ENCODE data around the gene KMT2D.
"Not testable (repeated sequence)": the region's sequence is repeated elsewhere in the genome, so short reads cannot be mapped to it uniquely, and the experiment has no call there.

Gene KMT2D

GRCh38 chr12:49088932-49089330, 28.3 kb upstream of the KMT2D start:
- no peak for DNase-seq (ENCODE audit: low spot score)

DNA sequence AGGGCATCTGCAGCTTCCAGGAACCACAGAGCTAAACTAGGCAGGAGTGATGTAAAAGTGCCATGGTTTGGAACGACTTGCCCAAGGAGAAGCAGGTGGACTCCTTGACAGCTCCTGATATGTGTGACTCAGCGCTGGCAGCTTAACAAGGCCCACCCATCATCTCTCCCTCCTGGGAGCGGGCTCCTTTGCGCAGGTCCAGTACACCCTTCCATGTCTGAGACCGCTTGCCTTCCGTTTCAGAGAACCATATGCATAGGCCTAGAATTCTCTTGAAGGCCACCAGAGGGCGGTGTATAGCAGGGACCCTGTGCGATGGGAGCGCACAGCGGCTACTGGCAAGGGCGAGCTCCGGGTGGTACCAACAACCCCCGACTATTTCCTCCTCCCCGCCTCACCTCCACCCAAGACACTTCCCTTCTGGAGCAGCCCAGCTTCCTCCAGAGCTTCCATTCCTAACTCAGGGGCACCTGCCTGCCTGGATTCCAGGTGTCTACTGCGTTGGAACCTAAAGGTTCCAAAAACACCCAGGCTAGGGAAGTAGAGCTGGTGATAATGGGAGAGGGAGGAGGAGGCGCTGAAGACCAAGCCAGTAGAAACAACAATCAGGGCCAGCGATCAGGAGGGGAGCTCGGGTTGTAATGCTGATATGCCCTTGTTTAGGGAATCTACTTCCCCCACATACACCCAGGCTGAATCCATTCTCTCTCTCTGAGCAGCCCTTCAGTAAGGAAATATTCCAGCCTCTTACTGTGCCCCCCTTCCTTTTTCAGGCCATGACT, 27.7 kb upstream of the KMT2D start:
- DNase-seq (ENCODE audit: low spot score): peak; percentile 88

- DNase-seq (ENCODE audit: low spot score): no peak
These were observed 25.5 kb upstream of the KMT2D start for GRCh38 chr12:49086116-49086515.

- no peak for DNase-seq (ENCODE audit: low spot score)
These were observed 23.8 kb upstream of the KMT2D start for GRCh38 chr12:49084438-49084837.

- DNase-seq (ENCODE audit: low spot score): no peak
These were observed 19.2 kb upstream of the KMT2D start for GRCh38 chr12:49079793-49080192.

DNA sequence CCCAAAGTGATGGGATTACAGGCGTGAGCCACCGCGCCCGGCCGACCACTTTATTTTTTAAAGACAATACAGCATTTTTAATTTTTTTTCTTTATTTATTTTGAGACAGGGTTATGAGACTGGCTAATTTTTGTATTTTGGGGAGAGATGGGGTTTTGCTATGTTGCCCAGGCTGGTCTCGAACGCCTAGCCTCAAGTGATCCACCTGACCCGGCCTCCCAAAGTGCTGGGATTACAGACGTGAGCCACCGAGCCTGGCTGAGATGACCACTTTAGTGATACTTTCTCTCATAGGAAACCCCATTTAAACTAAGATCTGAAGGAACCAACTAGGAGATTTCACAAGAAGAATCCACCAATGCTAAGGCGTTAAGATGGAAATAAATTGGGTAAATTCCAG, 10.4 kb upstream of the KMT2D start:
- no peak for DNase-seq (ENCODE audit: low spot score)

GRCh38 chr12:49069507-49070346, 9.1 kb upstream of the KMT2D start, which contains the start of gene RHEBL1:
Gene RHEBL1, minus strand, starts transcription at chr12:49069979. Its CDS starts 194 bp downstream, at chr12:49069785.
- DNase-seq (ENCODE audit: low spot score): peak; percentile 100

- DNase-seq (ENCODE audit: low spot score): no peak
These were observed 8.4 kb upstream of the KMT2D start for GRCh38 chr12:49068879-49069506.

DNA sequence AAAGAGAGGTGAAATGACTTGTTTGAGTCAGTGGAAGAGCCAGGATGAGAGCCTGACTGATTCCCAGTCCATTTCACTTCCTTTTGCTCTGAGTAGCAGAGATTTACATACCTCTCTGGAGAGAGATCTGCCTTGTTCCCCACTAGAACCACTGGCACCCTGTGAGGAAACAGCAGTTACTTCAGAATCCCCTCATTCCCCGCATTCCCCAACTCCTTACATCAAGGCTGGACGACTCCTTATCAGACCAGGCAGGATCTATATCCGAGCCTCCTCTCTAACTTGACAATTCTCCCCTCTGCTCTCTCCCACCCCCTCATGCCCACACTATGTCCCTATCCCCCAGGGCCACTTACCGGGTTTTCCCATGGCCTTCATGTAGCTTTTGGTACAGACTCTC, 5.5 kb upstream of the KMT2D start:
- DNase-seq (ENCODE audit: low spot score): no peak

GRCh38 chr12:49064767-49065152, 4.2 kb upstream of the KMT2D start:
- DNase-seq (ENCODE audit: low spot score): no peak

- DNase-seq (ENCODE audit: low spot score): not testable (repeated sequence)
These were observed 1.3 kb upstream of the KMT2D start for GRCh38 chr12:49061916-49062315.

GRCh38 chr12:49061157-49061650, 610 bp upstream of the KMT2D start:
- no peak for DNase-seq (ENCODE audit: low spot score)

DNA sequence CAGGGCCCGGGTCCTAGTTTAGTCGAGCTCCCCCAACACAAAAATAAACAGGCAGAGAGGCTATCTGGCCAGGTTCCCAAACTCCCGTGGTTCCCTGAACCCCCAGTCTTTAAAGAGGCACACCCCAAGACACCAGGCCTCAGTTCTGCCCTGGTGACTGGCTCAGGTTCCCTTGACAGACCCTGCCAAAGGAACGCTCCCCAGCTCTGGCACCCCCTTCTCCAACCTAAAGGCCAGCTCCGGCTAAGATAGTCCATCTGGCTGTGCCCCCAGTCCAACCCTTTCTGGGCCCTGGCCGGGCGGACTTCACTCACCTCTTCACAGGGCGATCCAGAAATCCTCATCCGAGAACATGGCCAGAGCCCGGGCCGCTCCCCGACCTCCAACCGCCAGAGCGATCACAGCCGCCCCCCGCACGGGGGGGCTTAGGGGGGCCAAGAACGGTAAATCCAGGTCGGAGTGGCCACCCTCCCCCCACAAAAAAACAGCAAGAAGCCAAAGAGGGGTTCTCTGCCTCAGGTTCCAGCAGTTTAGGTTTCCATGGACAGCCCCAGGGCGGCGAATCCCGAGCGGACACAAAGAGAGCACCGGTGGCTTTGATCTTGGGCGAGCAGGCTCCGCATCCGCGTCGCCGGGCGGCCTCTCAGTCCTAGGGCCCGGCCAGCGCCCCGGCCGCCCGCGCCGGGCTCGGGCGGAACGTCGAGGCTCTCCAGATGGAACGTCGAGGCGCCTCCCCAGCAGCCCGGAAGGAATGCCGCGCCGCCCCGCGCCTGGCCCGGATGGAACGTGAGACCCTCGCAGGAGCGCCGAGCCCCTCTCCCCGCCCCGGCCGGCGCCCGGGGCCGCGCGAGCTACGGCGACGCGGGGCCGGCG, 1.1 kb downstream of the KMT2D start:
- no peak for DNase-seq (ENCODE audit: low spot score)

DNA sequence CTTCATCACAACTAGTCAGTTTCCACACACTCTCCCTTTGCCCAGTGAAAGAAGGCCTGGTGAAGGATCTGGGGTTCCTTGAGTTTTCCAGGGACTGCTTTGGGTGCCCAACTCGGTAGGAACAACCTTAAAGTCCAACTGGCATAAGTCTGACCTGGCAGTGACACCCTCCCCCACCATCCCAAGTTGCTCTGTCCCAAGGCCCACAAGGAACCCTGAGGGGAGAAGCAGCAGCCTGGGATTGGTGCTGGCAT, 1.6 kb downstream of the KMT2D start:
- DNase-seq (ENCODE audit: low spot score): no peak

DNA sequence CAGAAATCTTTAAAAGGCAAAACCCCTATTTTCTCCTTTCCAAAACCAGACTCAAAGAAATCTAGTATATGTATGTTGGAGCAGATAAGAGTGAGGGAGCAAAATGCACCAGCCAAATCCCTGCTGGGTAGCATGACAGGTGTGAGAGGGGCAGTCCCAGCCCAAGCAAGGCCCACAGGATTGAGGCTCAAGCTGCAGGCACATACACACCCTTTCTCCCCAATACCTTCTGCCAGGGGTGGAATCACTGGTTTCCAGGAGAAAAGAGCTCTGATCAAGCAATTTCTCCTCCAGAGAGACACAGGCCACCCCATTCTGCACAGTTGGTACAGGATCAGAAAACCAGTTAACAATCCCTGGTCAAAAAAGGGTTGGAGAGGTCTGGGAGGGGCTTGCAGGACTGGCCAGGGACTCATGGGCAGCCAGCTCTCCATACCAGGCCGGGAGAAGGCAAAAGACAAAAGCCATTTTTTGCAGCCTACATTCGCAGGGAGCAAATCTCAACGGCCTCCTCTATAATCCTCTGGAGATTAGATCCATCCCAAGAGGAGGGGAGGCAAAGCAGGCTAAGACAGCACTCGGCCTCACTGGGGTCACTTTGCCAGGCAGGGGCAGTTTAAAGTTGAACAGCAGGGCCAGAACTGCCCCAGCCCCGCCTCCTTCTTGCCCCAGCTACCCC, 2.1 kb downstream of the KMT2D start:
- no peak for DNase-seq (ENCODE audit: low spot score)

- DNase-seq (ENCODE audit: low spot score): no peak
These were observed 2.7 kb downstream of the KMT2D start for GRCh38 chr12:49057888-49058287.

DNA sequence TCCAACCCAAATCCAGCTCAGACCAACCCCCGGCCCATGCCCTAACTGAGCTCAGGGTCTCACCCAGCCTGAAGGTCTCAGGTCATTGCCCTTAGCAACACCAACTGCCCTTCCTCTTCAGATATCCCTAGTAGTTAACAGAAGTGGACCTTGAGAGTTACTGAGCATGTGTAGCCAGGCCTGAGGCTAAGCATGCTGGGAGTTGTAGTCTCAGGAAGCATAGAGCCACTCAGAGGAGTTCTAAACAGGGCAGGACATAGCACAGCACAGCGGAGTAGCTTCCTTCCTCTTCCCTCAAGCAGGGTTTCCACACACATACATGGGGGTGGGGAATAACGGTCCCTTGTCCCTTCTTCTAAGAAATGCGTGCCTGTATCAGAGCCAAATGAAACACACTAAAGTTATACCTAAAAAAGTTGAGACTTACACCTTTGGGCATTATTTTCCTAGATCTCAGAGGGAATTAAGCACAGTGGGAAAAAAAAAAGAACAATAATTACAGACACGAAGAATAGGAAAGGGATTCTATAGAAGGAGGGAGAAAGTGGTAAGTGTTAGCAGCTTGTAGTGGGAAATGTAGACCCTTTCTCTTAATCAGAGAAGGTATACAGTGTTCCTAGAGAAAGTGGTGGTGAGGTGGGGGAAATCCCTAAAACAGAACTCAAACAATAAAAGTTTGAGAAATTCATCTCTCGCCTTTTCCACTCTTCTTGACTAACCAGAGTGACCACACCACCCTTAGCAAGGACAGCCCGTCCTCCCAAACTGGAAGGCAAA, 4.4 kb downstream of the KMT2D start:
- peak; percentile 83 for DNase-seq (ENCODE audit: low spot score)

GRCh38 chr12:49055092-49055491, 5.5 kb downstream of the KMT2D start:
- DNase-seq (ENCODE audit: low spot score): no peak

GRCh38 chr12:49054524-49054923, 6.1 kb downstream of the KMT2D start:
- no peak for DNase-seq (ENCODE audit: low spot score)

DNA sequence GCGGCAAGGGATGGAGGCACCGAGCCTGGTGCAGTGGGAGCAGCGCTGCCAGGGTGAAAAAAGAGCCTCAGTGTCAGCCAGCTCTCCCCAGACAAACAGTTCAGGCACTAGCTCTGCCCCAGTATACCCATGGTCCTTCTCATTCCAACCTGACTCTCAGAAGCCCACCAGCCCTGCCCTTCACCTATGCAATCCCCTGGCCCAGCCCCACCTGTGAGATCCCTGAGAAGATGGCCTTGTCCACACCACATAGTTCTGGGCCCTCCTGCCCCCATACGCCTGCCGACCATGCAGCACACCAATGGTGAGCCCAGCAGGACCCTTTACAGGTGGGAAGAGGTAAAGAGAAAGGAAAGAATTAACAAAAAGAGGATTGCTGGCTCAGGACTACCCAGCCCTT, 6.5 kb downstream of the KMT2D start:
- DNase-seq (ENCODE audit: low spot score): no peak
